Fibroblast of skin of abdomen (primary cell): ENCODE measurements around the gene POU1F1. TPM values are rescaled to one million over a fixed set of nuclear protein-coding genes. Genes with fewer than 3 reads are reported as not detected.
"Not testable (repeated sequence)": the region's sequence is repeated elsewhere in the genome, so short reads cannot be mapped to it uniquely, and the experiment has no call there.

ENCODE experiments used
- DNase-seq: peaks from one replicate; pipeline ENCODE4 v3.0.0-alpha.2; 2013
- polyA plus RNA-seq, 2 experiments: library from polyadenylated mRNA; unstranded; fragments of 120-200 nt; gene quantifications; one replicate each; pipeline ENCODE4 v1.2.1, GENCODE V29; 2013; ENCODE audit not compliant: insufficient read length in 2 of 2

Gene POU1F1, protein sequence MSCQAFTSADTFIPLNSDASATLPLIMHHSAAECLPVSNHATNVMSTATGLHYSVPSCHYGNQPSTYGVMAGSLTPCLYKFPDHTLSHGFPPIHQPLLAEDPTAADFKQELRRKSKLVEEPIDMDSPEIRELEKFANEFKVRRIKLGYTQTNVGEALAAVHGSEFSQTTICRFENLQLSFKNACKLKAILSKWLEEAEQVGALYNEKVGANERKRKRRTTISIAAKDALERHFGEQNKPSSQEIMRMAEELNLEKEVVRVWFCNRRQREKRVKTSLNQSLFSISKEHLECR
- not detected for polyA plus RNA-seq (2013, experiment 1 of 2; ENCODE audit: insufficient read length)
- polyA plus RNA-seq (2013, experiment 2 of 2; ENCODE audit: insufficient read length) = not detected

DNA sequence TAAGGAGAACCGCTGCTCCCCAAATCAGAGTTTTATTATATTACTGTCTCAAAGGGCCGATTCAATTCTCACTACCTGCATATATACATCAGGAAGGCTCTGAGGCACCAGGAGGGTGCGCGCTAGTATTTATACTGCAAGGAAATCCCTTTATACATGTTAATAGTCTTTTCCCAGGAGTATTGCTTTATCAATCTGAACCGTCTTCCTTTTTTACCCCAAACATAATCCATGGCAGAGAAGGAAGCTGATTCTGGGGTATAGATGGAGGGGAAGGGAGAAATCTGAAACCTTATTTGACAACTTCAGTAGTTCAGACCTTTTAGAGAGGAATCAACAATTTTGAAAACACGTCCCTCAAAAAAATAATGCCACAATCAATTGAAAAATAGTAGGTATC lies at the start of gene POU1F1:
Gene POU1F1 (minus strand): TSS at position 101 of the 400 bp plus-strand sequence. CDS start 122 bp downstream, outside the sequence.
- DNase-seq = no peak

DNA sequence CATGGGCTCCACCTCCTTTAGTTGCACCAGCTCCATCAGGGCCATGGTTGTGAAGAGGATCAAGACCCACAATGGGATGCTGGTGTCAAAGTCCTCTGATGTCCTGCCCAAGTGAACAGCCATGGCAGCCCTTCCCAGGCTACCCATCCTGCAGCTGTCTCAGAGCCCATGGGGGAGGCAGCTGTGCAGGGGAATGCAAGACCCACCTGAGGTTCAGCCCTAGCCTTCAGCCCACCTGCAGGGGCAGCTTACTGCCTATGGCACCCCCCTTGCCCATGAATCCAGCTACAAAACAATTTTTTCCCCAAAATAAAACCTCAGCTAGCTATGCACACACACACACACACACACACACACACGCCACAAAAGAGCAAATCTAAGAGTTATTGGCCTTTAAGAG lies 48.2 kb upstream of the POU1F1 start:
- no peak for DNase-seq

DNA sequence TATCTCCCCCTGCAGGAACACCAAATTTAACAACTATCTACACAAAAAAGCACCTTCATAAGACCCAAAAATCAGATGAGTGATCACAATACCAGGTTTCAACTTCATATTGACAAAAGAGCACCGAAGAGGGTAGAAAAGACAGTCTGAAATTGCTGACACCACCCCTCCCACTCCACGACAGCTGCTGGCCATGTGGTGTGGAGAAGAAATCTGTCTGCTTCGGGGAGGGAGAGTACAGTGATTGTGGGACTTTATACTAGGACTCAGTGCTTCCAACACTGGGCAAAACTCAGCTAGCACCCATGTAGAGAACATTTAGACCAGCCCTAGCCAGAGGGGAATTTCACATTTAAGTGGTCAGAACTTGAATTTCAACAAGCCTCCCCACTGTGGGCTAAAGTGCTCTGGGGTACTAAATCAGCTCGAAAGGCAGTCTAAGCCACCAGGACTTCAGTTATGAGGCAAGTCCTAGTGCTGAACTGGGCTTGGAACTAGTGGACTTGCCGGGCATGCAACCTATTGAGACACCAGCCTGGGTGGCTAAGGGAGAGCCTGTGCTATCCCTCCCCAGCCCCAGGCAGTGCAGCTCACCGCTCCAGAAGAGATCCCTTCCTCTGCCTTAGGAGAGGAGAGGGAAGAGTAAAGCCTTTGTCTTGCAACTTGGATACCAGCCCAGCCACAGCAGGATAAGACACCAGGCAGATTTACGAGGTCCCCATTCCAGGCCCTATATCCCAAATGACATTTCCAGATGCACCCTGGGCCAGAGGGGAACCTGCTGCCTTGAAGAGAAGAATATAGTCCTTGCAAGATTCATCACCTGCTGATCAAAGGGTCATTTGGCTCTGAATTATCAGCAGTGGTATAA lies 44.6 kb upstream of the POU1F1 start:
- no peak for DNase-seq

DNA sequence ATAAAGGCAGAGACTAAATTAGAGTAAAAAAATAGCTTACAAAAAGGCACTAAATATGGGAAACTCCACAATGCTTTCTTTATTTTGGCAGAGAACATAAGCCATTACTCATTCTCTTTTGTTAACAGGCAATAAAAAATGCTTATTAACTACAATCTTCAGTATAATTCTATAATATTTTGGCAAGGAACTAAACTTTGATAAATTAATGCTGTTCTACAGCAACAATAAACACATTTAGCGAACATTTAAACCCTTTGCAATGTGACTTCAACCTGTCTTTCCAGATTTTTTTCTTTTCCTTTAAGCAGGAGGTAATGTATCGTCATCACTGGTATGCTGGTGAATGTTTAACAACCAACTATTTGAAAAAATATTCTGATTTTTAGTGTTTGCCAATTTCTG lies 42.2 kb upstream of the POU1F1 start:
- no peak for DNase-seq

DNA sequence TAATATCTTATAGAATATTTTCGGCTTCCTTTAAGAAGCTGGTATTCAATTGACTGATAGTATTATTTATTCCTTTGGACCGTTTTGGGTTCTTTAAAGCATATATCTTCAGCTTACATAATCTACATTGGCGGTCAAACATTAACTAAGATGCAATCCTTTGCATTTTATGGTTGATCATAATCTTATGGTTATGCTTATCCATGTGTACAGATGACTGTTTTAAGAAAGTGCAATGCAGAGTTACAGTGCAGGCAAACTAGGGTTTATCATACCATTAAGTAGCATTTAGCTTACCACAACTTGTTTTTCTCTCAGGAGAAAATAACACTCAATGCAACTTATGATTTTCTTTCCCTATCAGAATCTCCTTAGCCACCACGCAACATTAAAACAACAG lies 41.4 kb upstream of the POU1F1 start:
- DNase-seq = no peak

DNA sequence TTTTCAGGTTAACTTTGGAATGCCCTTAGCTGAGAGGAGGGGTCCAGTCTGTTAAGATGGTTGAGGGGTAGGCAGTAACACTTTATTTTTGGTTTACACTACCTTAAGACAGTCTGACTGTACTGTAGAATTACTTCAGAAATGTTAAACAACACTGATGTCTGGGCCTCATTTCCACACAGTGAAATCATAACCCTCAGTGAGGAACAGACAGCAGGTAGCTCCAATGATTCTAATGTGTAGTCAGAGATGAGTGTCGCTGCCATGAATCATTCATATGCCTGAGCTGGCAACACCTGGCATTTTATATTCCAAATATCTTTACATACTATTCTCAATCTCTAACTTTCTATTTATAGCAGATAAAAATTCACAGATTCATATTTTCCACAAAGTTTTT lies 37.3 kb upstream of the POU1F1 start:
- DNase-seq = no peak

DNA sequence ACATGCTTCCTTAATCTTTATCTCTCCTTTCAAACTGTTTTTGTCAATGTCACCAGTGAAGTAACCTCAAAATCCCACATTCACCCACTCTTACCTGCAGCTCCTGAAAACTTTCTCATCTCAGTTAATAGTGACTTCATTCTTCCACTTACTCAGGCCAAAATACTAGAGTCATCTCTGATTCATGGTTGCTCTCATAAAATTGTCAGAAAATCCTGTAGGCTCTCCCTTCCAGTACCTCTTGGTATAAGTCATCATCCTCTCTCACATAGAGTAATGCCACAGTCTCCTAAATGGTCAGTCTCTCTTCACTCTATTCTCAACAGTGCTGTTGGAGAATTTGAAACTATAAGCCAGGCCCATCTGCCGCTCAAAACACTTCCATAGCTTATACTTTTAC lies 34.9 kb upstream of the POU1F1 start:
- DNase-seq = no peak

DNA sequence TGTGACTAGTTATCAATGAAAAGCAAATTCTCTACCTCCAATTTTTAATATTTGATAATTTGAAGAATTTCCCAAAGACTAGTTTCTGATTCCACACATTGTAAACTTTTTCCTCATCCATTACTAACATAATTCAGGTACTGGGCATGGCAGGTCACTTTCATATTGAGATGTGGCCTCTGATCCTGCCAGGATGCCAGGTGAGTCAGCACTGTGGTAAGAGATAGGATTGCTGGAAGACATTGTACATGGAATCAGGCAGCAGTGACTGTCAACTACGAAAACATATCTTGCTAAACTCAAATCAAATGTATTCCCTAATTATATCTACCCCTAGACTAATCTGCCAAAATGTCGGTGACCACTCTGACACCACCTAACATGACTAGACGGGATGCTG lies 33.2 kb upstream of the POU1F1 start:
- DNase-seq = no peak

DNA sequence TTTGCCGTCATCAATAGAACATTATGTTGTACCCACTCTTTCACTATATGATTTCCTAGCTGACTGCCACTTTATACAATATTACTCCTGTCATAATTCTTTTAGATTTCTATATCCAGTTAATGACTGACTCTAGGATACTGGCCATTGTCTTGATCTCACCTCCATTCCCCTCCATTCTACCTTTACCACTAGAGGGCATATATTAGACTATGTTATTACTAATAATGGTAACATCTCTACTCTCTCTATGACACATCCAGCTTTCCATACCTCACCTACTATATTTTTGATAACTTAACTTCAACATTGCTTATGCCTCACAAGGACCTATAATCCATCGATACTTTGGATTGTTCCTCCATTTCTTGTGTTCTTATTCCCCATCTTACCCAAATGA lies 31.4 kb upstream of the POU1F1 start:
- DNase-seq = no peak

DNA sequence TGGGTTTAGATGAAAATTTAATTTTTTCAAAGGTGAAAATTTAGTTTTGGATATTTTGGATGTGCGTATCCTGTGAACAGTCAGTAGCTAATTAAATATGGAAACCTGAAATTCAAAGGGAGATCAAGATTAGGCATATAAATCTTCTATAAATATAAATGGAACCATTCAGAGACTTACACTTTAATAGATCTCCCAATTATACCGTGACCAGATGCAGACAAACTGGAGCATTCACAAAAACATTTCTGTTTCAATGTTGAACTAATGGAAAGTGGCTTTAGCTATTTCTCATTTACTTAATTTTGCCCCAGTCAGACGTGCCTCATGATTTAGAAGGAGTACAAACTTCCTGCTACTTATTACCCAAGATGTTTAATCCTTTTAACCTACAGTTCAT lies 29.1 kb upstream of the POU1F1 start:
- no peak for DNase-seq

DNA sequence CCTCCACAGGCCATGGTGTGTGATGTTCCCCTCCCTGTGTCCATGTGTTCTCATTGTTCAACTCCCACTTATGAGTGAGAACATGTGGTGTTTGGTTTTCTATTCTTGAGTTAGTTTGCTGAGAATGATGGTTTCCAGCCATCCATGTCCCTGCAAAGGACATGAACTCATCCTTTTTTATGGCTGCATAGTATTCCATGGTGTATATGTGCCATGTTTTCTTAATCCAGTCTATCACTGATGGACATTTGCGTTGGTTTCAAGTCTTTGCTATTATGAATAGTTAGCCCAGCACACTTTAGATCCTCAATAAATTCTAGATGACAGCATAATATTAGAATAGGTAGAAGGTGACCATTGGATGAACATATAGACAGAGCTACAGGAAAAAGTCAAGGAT lies 28.6 kb upstream of the POU1F1 start:
- DNase-seq = not testable (repeated sequence)

DNA sequence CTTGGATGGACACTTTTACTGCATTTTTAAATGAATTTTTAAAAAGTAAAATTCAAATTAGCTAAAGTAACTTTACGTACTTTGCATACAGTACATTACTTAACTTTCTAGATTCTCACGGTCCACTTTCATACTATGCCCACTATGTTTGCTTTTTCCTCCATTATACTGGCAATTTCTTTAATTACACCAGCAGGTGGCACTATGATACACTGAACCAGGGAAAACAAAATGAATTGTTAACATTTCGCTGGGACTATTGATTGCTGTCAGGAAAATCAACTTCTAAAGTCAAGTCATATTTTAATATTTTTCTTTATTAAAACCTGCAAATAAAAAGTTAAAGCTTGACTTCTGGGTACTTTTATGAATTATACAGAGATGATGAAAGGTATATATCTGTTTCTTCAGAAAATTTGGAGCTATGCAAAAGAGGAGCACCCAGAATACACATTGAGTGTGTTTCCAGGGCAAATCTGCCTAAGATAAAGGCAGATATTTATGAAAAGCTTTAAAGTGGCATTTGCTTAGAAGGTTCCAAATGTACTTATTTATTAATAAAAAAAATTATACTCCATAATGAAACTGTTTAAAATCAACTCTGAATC lies 21.8 kb upstream of the POU1F1 start:
- DNase-seq = peak; percentile 39

DNA sequence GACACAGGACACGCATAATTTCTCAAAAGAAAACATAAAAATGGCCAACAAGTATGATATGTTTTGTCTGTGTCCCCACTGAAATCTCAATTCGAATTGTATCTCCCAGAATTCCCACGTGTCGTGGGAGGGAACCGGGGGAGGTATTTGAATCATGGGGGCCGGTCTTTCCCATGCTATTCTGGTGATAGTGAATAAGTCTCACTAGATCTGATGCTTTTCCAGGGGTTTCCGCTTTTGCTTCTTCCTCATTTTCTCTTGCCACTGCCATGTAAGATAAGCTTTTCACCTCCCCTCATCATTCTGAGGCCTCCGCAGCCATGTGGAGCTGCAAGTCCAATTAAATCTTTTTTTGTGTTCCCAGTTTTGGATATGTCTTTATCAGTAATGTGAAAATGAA lies 12.1 kb upstream of the POU1F1 start:
- no peak for DNase-seq

DNA sequence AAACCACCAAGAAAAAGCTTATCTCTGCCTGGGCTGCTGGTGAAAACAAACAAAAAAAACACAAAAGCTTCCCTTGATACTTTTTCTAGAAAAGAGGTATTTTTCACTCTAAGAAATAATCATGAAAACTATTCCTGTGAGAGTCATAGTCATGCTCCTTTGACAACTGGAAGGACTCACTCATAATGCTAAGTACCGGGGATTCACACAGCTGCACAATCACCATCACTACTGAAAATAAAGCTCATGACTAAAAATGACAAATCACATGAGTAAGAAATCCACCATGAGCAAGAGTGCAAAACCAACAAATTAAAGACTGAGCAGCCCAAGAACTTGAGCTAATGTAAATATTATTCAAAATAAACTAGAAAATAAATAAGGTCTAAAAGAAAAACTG lies 10.6 kb upstream of the POU1F1 start:
- DNase-seq = peak; percentile 24

DNA sequence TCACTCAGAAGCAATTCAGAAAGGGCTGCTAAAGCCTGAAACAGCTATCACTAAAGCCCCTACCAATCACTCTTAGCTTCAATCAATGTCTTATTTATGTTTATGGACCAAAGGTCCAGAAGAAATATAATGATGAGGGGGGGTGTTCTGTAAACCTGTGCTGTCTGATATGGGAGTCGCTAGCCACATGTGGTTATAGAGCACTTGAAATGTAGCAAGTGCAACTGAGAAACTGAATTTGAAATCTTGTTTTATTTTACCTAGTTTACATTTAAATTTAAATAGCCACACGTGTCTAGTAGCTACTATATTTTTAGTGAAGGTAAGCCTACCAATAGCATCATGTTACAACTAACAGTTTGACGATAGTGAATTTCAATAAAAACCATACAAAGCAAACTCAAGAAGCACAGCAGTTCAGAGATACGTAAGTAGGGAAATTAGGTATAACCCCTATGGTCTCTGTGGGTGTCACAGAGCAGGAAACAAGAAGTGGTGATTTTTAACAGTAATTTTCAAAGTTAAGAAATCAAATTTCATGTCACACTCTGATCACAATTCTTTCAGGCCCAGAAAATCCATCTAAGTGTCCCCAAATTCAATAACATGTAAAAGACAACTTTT lies 3.6 kb downstream of the POU1F1 start:
- DNase-seq = no peak

DNA sequence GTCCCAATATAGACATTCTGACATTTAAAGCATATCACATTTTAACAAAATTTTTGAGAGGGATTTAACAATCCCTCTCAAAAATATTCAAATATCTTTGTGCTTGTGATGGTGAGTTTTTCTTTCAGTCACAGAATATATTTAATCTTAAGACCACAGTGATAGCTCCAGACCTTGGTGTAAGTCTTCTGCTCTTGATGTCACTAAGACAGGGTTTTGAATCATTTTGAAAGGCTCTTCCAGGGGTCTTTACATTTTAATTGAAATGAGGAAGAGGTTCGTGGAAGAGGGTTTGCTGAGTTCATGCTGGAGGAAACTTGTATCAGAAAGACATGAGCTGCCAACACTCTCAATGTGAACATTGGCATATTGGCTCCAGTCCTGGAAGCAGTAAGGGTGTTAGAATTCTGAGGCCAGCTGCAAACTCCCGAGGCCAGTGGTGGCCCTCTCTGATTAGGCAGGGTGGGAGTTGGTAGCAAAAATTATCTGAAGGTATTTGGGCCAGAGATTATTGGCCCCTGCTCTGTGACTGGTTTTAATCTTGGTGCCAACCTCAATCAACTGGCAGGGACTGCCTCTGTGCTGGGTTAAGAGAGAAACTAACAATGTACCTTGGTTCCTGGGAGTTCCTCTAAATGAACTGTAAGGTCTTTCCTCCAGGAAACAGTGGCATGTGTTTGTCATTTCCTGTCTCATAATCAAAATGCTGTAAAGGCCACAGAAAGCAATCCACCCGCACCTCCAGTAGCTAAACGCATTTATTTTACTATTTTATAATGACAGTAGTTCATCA lies 5.3 kb downstream of the POU1F1 start:
- no peak for DNase-seq

DNA sequence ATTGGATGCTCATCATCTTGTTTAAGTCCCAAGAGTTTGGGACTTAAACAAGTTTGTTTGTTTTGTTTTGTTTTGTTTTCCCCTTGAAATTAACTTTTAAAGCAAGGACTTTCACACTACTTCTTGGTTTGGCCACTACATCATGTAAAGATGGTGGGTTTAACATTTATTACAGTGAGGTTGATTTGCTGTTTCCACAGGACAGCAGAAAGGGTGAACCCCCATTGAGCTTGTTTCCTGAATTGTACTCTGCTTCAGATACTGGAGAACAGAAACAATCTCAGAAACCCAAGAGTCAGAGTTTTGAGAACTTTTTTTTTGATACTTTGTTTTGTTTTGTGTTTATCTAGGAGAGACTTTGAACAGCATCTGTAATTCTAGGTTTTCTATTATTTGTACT lies 6.7 kb downstream of the POU1F1 start:
- no peak for DNase-seq

DNA sequence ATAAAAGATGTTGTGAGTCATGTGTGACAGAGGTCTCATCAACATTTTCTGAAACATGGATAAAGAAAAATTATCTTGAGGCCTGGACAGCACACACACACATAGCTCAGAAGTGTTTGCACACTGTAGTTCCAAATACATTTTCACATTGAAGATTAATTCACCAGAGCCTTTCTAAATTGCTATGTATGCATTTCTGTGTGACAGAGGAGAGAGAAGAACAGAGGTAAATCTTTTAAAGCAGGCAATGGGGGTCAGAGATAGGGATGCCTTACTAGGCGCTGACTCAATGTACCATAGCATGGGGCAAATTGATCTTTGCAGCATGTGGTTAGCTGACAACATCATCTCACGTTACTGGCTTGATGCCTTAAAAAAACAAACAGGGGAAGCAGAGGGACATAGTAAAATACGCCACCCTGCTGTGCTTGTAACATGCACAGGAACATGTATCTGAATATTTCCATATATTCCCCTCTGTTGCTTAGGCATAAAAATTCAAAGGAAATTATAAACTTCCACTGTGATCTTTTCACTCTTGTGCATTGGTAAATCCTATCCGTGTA lies 7.7 kb downstream of the POU1F1 start:
- no peak for DNase-seq

DNA sequence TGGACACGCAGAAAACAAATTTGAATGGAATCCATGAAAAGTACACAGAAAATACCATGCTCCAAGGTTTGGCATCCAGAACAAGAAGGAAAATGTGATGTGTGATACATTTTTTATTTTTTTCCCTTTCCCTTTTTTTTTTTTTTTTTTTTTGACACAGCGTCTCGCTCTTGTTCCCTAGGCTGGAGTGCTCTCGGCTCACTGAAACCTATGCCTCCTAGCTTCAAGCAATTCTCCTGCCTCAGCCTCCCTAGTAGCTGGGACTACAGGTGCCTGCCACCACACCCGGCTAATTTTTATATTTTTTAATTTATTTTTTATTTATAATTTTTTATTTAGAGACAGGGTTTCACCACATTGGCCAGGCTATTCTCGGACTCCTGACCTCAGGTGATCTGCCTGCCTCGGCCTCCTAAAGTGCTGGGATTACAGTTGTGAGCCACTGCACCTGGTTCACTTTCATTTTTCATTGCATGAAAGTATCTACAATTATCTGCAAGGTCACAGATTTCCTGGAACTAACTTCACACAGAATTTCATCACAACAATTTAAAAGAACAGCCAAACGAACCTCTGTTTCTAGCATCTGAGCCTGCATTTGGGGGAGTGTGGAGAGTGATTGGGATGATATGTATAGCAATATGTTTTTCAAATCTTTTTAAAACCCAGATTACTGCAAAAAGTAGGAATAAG lies 8.3 kb downstream of the POU1F1 start:
- no peak for DNase-seq

DNA sequence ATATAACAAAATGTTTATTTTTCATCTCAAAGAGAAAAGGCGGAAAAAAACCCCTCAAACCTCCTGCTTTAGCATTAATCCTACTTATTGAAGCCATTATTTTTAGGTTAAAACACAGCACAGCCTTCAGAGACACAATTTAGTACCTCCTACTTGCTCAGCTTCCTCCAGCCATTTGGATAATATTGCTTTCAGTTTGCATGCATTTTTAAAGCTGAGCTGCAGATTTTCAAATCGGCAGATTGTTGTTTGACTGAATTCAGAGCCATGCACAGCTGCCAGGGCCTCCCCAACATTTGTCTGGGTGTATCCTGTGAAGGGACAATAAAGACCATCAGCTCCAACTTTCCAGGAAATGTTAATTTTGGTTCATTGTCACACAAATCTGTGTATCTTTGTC lies 14.5 kb downstream of the POU1F1 start:
- DNase-seq = no peak

DNA sequence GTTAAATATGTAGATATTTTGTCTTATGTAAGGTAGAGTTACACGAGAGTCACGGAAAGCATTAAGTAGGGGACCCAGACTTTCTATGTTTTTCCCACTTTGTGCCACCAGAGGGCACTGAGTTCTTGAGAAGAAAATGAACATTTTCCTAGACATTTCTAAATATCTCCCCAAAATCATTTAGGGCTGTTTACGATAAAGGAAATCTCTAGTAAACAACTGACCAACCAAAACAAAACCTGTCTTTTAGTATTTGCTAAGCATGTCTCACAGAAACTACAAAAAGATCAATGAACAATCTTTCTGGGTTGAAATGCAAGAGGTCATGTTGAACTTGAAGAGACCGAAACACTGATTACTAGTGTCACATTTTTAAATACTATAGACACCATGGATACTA lies 16.1 kb downstream of the POU1F1 start:
- DNase-seq = peak; percentile 42
